Germinal center (tissue), 1 donor: ENCODE data around the gene WDR35.
"Not testable (repeated sequence)": the region's sequence is repeated elsewhere in the genome, so short reads cannot be mapped to it uniquely, and the experiment has no call there.

Experiments
- DNase-seq: peaks from one replicate; pipeline ENCODE4 v3.0.0; 2012; ENCODE audit warnings: mixed read lengths, low spot score

Gene WDR35

DNA sequence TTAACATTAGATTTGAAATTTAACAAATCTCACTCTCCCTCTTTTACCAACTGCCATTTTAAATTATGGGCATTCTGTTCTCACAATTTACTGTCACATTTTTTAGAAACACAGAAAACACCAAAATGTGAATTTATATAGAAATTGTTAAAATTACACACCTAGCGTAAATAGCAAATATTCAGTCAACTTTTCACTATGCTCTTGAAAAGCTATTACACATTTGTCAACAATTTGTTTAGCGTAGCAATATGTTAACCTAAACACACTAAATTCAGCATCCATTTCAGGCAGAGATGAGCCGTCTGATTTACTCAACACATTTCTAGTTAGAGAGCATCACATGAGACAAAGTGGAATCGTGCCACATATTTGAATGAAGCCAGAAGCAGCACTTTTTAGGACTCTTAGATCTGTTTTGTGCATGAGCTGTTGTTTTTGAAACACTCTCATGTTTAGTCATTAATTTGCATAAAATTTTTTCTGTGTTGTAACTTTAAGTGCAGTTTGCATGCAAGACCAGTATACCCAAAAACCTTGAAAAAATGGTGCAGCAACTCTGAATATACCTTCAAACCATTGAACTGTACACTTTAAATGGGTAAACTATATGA is 96.3 kb downstream of the WDR35 start:
- no peak for DNase-seq

DNA sequence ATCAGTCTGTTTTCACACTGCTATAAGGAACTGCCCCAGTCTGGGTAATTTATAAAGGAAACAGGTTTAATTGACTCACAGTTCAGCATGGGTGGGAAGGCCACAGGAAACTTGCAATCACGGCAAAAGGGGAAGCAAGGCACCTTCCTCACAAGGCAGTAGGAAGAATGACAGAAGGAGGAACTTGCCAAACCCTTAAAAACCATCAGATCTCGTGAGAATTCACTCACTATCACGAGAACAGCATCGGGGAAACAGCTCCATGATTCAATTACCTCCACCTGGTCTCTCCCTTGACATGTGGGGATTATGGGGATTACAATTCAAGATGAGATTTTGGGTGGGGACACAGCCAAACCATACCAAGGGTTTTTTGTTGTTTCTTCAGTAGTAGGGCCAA is 97.9 kb downstream of the WDR35 start:
- DNase-seq, result not testable (repeated sequence)

DNA sequence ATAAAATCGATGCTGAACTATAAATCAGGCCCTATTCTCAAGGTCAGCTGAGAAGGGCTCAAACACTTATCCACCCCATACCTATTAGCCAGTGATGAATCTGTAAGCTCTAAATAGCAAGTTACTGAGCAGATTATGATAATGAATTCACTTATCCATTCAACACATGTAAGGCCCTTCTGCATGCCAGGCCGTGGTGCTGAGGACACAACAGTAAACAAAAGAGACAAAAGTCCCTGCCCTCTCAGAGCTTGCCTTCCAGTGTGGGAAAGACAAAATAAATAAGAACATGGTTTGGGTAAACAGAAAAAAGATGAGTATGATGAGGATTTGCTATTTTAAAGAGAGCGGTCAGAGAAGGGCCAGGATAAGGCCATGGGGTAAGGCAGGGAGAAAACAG is 99.8 kb downstream of the WDR35 start:
- no peak for DNase-seq

DNA sequence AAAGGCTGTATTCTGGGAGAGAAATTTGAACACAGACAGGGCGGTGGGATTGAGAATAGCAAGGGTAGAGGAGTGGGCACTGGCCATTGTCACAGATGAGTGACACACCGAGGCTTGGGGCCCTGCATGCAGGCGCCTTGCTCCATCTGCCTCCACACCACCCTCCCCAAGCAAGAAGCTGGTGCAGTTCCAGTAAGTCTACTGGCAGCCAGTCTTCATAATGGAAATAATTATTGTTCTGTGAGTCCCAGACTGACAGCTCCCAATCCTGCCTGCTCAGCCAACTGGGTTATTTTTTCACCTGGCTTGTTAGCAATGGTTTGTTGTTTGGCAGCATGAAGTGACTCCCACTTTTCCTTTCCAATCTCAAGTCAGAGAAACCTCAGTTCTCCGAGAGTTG is 101.1 kb downstream of the WDR35 start:
- DNase-seq, result no peak

DNA sequence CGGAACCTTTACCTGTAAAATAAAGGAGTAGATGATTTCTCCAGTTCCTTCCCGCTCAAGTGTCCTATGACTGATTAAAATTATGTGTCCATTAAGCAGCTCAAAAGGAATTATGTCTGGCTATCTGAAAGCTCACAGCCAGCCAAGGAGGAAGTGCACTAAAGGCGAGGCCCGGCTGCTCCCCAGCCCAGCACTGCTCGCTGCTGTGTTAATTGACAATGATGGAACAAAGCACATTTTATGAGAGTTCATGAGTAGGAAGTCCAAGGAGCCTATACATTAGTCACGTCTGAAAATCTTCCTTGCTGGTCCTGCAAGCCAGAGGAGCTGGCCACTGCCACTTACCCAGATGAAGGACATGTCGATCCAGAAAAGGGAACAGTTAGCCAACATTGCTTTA is 102.4 kb downstream of the WDR35 start:
- DNase-seq, result no peak

DNA sequence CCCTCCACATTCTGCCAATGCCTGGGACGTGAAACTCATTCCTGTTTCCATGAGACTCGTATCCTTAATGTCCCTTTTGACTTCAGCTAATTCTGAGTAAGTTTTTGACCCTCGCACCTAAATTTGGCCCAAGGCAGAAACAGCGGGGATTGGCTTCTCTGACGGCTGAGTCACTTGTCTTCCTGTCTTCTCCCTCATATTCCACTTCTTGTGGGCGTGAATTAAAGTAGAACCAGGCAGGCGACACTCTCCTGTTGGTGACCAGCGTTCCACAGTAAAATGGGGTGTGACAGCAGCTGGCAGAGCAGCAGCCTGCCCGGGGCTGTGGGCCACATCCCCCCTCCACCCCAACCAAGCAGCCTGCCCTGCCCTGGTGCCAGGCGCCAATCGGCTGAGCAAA is 103.6 kb downstream of the WDR35 start:
- DNase-seq, result no peak

DNA sequence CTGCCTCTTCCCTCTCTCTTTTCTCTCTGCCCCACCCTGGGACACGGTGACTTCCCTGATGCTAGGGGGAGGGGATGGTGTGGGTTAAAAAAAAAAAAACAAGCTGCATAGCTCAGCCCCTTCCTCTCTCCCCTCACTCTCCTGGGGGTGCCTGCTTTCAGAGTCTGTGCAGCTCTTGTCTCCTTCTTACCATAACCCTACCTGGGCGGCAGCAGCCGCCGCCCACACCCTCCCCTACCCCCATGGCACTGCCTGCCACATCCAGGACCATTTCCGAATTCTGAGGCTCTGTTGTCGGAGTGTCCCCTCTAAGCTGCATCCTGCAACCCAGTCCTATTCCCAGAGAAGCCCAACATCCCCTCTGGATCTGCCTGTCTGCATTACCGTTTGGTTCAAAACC is 104.1 kb downstream of the WDR35 start:
- no peak for DNase-seq

DNA sequence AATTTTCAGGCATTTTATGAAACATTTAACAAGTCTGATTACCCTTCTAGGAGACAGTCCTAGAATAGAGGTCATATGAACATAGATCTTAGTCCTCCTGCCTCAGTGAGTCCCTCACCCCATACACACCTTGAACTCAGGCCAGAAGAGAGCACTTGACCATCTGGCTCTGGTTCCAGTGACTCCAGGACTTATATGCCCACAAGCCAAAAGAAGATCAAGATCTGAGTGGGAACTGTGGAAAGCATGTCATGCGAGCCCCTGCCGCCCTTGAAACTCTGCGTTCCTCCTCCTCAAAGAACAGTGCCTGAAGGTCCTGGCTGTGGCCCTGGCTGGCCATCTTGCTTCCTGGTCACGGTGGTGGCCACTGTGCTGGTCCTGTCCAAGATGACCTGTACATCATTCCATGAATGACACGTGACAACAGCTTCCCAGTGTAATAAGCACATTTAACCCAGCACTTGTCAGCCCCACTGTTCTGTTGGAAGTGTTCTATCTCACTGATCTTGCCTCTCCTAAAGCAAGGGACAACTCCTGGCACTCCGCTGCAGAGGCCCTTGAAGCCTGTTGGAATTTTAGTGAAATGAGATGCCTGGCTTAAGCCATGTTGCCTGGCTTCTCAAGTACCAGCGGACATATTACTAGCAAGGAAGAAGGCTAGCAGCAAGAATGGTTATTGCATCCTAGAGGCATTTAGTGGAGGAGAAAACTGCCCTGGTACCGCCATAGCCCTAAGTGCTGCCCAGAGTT is 105.8 kb downstream of the WDR35 start:
- no peak for DNase-seq

DNA sequence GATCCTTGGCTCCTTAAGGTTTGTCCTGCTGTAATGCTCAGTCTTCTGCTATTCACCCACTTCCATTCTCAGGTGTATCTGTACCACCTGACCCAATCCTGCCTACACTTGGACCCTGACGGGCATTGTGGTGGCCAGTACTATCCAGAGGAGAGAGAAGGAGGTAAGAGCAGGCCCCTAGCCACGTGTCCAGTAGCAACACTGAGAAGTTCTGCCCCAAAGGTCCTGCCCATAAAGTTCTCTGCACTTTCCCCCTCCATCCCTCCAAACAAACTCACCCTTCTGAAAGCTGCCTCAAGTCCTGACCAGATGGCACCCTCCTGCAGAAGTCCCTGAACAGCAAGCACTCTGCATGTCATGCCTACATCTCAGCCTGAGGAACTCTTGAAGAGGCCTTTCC is 106.4 kb downstream of the WDR35 start:
- no peak for DNase-seq

DNA sequence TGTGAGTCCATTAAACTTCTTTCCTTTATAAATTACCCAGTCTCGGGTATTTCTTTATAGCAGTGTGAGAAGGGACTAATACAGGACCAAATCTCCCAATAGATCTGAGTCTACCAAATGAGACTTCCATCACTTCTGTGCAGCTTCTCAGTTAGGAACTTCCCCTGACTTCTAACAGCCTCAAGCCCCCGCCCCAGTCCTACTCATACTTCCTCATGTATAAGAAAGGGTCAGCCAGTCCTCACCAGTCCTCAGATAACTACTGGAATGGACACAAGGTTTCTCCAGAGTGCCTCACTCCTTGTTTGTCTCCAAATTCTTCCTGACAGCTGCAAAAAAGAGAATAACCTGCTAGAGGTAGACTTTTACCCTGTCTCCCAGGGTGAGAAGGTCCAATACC is 107.6 kb downstream of the WDR35 start:
- no peak for DNase-seq

DNA sequence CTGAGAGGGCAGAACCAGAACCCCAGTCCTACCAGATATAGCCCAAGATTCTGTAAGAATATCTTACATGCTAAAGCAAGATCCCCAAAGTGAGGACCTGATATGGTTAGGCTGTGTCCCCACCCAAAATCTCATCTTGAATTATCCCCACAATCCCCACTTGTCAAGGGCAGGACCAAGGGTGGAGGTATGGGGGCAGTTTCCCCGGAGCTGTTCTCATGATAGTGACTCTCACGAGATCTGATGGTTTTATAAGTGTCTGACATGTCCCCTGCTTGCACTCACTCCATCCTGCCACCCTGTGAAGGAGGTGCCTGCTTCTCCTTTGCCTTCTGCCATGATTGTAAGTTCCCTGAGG is 108.0 kb downstream of the WDR35 start:
- no peak for DNase-seq

DNA sequence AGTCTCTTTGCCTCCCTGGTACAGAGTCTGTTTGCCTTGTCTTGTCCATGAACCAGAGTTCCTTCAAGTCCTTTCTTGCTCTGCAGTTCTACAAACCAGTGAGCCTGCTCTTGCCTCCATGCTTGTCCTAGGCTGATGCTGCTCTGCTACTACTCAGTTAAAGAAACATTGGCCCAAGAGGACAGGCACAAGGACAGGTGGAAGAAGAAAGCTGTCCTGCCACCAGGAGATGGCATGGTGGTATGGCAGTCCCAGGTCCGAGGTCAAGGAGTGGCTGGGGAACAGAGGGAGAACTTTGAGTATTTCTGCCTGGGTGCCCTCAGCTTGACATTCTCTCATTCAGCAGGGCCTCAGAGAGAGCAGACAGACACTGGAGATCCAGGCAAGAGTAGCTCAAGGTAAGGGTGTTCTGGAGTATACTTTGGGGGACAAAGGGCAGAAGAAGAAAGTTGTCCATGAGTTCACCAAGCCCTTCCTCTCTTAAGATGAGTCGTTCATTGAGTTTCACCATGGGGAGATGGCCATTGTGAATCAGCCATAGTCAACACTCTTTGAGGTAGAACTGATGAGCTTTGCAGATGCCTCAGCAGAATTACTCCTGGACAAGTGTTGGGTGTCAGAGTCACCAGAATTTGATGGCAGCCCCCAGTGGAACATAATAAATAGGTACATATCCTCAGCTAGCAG is 108.5 kb downstream of the WDR35 start:
- no peak for DNase-seq

DNA sequence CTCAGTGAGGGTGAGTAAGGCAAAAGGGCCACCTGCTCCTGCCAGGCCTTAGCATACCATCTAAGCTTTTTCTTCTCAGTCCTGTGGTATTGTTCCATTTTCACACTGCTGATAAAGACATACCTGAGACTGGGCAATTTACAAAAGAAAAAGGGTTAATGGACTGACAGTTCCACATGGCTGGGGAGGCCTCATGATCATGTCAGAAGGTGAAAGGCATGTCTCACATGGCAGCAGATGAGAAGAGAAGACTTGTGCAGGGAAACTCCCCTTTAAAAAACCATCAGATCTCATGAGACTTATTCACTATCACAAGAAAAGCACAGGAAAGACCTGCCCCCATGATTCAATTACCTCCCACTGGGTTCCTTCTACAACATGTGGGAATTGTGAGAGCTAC is 109.7 kb downstream of the WDR35 start:
- DNase-seq, result not testable (repeated sequence)

DNA sequence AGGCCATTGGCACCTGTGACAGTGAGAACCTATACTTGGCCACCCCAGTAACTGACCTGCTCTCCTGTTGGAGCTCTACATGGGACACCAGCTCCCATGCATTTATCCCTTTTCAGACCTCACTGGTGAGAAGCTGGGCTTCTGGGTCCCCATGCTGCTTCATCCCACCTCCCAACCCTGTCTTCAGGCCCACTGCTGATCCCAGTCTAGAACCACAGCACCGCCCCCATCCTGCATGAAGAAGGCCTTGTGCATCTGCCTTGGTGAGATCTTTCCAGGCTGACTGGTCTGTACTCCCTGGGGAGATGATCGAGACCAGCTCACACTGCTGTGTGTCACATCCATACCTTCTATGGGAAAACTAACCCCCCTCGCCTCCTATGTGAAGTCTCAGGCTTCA is 110.8 kb downstream of the WDR35 start:
- DNase-seq, result no peak

DNA sequence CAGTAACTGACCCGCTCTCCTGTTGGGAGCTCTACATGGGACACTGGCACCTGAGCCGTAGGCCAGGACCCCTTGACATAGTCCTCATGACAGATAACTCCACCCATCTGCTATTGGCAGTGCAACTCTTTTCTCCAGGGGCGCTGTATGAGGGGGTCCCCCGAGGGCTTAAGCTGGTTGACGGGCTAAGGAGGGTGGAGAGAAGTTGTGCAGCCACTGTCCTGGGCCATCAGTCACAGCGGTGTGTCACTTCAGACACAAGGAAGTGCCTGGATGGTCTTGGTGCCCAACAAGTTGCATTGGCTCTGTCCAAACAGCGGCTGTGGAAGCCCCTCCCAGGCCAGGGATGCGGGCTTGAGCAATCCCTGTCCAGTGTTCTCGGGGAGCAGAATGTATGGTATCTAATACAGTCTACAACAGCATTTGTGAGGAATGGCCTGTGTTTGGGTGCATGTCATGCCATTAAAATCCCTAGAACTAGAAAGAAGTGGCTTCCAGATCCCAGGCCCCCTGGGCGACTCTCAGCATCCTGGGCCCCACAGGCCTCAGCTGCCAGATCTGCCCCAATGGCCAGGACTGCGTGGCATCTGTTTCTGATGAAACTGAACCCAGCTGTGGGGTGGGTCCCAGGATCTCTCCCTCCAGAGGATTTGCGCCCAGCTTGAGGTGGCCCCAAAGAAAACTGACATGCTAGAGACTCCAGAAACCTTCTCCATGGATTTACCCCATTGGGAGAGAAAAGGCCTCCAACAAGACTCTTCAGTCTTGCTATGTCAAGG is 111.4 kb downstream of the WDR35 start:
- no peak for DNase-seq

DNA sequence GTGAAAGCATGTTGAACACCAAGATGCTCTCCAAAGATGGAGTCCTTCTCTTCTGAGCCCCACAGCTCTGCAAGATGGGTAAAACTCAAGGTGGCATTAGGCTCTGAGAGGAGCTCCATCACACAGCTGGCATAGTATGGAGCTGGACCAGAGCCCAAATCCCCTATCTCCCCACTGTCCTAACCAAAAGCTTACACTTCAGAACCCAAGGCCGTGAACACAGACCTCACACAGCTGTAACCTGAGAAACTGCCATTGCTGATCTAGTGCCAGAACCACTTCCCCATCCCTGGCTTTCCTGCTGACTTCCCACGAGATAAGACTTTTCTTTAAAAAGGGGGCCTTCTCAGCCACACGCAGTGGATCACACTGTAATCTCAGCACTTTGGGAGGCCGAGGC is 113.2 kb downstream of the WDR35 start:
- DNase-seq, result no peak

DNA sequence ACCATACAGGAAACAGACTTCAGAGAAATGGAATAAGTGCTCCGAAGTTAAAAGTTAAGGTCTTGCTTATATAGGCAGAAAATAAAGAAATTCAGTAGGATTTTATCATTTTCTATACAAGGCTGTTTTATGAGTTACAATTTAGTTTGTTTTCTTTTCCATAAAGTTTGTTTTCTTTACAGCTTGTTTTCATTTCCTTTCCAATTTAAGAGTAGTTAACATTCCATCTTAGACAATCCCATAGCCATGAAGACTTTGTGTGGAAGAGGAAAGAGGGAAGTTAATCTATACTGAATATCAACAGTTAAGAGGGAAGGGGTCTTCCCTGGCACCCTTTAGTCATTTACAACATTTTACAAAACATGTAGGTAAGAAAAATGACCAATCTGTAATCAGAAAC is 114.6 kb downstream of the WDR35 start:
- no peak for DNase-seq

DNA sequence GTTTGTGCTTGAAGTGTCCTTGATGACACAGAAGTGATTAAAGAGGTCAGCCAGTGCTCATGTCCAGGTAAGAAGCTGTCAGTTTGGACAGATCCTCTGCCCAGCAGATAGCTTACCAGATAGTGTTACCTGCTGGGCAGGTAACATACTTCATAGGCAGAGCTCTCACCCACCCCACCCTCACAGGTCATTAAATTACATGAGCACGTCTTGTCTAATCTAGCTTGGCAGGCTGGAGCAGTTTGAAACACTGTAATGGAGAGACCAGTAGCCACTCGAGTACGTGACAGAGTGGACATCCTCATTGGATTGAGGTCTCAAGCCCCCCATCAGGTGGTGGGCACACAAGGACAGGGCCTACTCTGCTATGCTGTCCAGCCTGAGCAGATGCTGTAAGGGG is 115.2 kb downstream of the WDR35 start:
- no peak for DNase-seq

DNA sequence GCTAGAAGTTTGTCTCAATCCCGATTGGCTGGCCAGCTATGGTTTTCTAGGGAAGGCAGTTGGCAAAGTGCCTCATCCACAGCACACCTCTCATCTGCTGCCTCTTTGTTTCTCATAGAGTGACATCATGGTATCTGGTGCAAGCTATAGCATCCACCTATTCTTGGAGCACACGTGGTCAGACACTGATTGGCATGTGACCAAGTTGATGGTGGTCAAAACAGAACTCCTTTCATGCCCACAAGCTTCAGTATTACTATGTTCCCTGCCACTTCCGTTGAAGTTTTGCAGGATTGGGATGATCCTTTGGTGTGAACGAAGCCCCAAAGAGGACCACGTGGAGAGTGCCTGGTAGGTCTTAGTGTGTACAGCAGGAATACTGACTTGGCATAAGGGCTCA is 116.9 kb downstream of the WDR35 start:
- DNase-seq, result no peak

DNA sequence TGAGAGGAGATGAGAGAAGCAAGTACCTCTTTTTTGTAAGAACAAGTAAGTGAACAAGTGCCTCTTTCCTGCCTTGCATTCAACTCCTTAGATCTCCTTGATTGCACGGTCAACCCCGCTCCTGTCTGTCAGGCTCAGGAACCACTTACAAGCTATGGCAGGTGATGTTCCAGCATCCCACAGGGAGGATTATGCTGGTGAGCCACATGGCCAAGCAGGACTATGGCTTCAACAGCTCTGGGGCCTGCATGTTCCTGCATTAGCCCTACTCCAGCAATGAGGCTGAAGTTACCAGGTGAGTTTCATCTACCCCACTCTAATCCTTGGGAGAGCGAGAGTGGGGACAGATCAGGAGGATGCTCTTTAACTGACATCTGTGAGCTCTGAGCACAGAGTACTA is 117.6 kb downstream of the WDR35 start:
- DNase-seq, result no peak

DNA sequence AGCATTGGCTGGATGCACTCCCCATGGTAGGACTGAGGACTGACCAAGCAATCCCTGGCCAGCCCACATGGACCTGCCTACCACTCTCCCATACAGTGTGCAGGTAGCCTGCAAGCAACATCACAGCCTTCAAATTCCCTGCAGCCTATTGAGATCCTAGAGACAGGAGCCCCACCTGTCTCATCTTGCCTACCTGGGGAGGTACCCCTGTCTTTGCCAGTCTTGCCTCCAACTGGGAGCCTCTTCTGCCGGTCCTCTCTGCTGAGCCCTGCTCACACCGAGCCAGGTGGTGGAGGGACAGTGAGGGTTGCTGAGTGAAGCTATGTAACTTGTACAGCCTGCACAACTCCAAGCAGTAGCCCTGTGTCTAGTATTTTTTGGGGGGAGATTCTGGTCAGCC is 118.1 kb downstream of the WDR35 start:
- no peak for DNase-seq

DNA sequence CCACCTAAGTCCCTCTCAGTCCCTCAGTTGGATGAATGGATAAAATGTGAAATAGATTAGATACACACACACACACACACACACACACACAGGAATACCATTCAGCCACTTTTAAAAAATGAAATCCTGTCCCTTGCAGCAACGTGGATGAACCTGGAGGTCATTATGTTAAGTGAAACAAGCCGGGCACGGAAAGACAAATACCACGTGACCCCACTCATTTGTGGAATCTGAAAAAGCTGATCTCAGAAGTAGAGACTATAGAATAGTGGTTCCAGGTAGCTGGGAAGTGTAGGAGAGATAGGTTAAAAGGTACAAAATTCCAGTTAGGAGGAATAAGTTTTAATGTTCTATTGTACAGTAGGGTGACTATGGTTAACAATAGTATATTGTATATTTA is 119.1 kb downstream of the WDR35 start:
- no peak for DNase-seq
